ENCODE measurements around the gene CBLB.

- no peak for TF ChIP-seq RAD21 (conservative IDR thresholded peaks at IDR 0.05 in 1 of 2, IDR thresholded peaks at IDR 0.05 in 1 of 2)
- TF ChIP-seq CTCF (IDR thresholded peaks at IDR 0.05), result no peak
- TF ChIP-seq USF2 (IDR thresholded peaks at IDR 0.05), result no peak
- no peak for TF ChIP-seq BCL3 (IDR thresholded peaks at IDR 0.05)
- no peak for TF ChIP-seq HOXA7 (CRISPR knock-in tag; IDR thresholded peaks at IDR 0.05)
- no peak for TF ChIP-seq ZSCAN20 (CRISPR knock-in tag; IDR thresholded peaks at IDR 0.05)
- no peak for TF ChIP-seq KDM5A (IDR thresholded peaks at IDR 0.05)
- TF ChIP-seq POLR2A (IDR thresholded peaks at IDR 0.05; ENCODE audit: low read length), result no peak
Measured at GRCh38 chr3:105862217-105862616, 6.6 kb downstream of the CBLB start.

Measured in A549 (cell line).